ENCODE data around the gene HSPD1.

HSPD1 gene

GRCh38 chr2:197499594-197500502 lies at the start of gene HSPD1, which contains the start of gene HSPE1:
TSS of gene HSPD1 (minus strand) at chr2:197499840. CDS start at chr2:197498848, 992 bp downstream.
TSS of gene HSPE1 (plus strand) at chr2:197500379. CDS start at chr2:197500437, 58 bp downstream.
- peak; percentile 98 for DNase-seq (ENCODE audit: low spot score)
- peak; percentile 61 for FAIRE-seq

GRCh38 chr2:197548582-197548981 lies 48.9 kb upstream of the HSPD1 start:
- DNase-seq (ENCODE audit: low spot score), result no peak
- FAIRE-seq, result no peak

GRCh38 chr2:197547163-197547900 lies 47.7 kb upstream of the HSPD1 start:
- DNase-seq (ENCODE audit: low spot score), result no peak
- no peak for FAIRE-seq

- no peak for DNase-seq (ENCODE audit: low spot score)
- FAIRE-seq, result no peak
Observed at GRCh38 chr2:197543206-197543605, 43.6 kb upstream of the HSPD1 start.

- DNase-seq (ENCODE audit: low spot score) (no peak), FAIRE-seq (no peak)
Observed at GRCh38 chr2:197539734-197540133, 40.1 kb upstream of the HSPD1 start.

- FAIRE-seq (no peak), DNase-seq (ENCODE audit: low spot score) (no peak)
Observed at GRCh38 chr2:197538412-197538811, 38.8 kb upstream of the HSPD1 start.

- DNase-seq (ENCODE audit: low spot score) (no peak), FAIRE-seq (no peak)
Observed at GRCh38 chr2:197517150-197517549, 17.5 kb upstream of the HSPD1 start.

GRCh38 chr2:197516393-197516761 lies 16.7 kb upstream of the HSPD1 start:
- DNase-seq (ENCODE audit: low spot score) (no peak), FAIRE-seq (no peak)

GRCh38 chr2:197515739-197516392 lies 16.2 kb upstream of the HSPD1 start, which contains the start of gene MOB4:
TSS of gene MOB4 (plus strand) at chr2:197516066. CDS start at chr2:197516087, 21 bp downstream.
- FAIRE-seq (peak; percentile 59), DNase-seq (ENCODE audit: low spot score) (peak; percentile 90)

GRCh38 chr2:197515315-197515738 lies 15.7 kb upstream of the HSPD1 start:
- FAIRE-seq, result no peak
- no peak for DNase-seq (ENCODE audit: low spot score)

- DNase-seq (ENCODE audit: low spot score) (no peak), FAIRE-seq (no peak)
Observed at GRCh38 chr2:197514754-197515153, 15.1 kb upstream of the HSPD1 start.

GRCh38 chr2:197513915-197514314 lies 14.3 kb upstream of the HSPD1 start:
- no peak for FAIRE-seq

GRCh38 chr2:197506658-197507057 lies 7.0 kb upstream of the HSPD1 start:
- no peak for FAIRE-seq
- no peak for DNase-seq (ENCODE audit: low spot score)

More at GRCh38 chr2:197513915-197514314, 14.3 kb upstream of the HSPD1 start:
- no peak for DNase-seq (ENCODE audit: low spot score)

GRCh38 chr2:197504512-197504911 lies 4.9 kb upstream of the HSPD1 start:
- no peak for DNase-seq (ENCODE audit: low spot score)
- no peak for FAIRE-seq

- DNase-seq (ENCODE audit: low spot score) (no peak), FAIRE-seq (no peak)
Observed at GRCh38 chr2:197504000-197504399, 4.4 kb upstream of the HSPD1 start.

- FAIRE-seq (no peak), DNase-seq (ENCODE audit: low spot score) (no peak)
Observed at GRCh38 chr2:197502685-197503084, 3.0 kb upstream of the HSPD1 start.

- no peak for FAIRE-seq
- no peak for DNase-seq (ENCODE audit: low spot score)
Observed at GRCh38 chr2:197502201-197502600, 2.6 kb upstream of the HSPD1 start.

GRCh38 chr2:197500503-197501131 lies 977 bp upstream of the HSPD1 start:
- no peak for FAIRE-seq
- DNase-seq (ENCODE audit: low spot score), result no peak

- peak; percentile 45 for DNase-seq (ENCODE audit: low spot score)
Observed at GRCh38 chr2:197498937-197499593, 575 bp downstream of the HSPD1 start.

GRCh38 chr2:197498235-197498936 lies 1.3 kb downstream of the HSPD1 start:
- DNase-seq (ENCODE audit: low spot score) (no peak), FAIRE-seq (no peak)

More at GRCh38 chr2:197498937-197499593, 575 bp downstream of the HSPD1 start:
- FAIRE-seq, result no peak

Data from RCC 7860 (cell line).